Measurements from ENCODE around the gene KLK12.

DNA sequence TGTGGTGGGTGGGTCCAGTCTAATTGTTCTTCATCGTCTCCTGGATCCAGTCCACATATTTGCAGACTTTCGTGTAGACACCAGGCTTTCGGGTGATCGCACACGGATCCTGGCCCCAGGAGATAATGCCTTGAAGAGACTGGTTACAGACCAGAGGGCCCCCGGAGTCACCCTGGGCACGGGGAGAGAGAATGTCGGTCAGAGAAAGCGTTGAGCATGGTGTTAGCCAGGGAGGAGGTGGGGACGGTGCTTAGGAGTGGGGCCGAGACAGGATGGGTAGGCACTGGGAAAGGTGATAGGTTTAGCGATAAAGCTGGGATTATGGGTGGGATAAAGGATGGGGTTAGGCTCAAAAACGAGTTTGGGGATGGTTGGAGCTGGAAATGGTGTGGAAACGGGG is 12.3 kb downstream of the KLK12 start:
- no peak for TF ChIP-seq EZH2 (IDR thresholded peaks at IDR 0.05; ENCODE audit: insufficient read depth, poor library complexity, severe bottlenecking)
- TF ChIP-seq EZH2phosphoT487 (IDR thresholded peaks at IDR 0.05; ENCODE audit: insufficient read depth, low read depth): no peak

Data from GM23248 (cell line).